Adrenal gland (tissue), 12 donors: ENCODE results near the gene MVB12B. TPM values are rescaled to one million over a fixed set of nuclear protein-coding genes. Genes with fewer than 3 reads are reported as not detected.
A peak's percentile ranks its signal among the peaks of the same experiment; 100 is the strongest.

Experiments
- DNase-seq, 7 donors: peaks; one replicate each; pipeline ENCODE4 v3.0.0-alpha.2; 2019 to 2020
- H3K27ac ChIP-seq, 5 donors: fragments of 200-600 bp; sonication (generic) in 4 of 5; 1 replicate in 3 of 5; 2 replicates in 2 of 5; pipeline versions ENCODE4 v1.5.1 to v1.8.0; 2016 to 2020; ENCODE audit warnings: mild to moderate bottlenecking in 1 of 5
- H3K27me3 ChIP-seq: fragments of 200-600 bp; 2 replicates; pipeline ENCODE4 v1.8.0; 2021
- H3K36me3 ChIP-seq, 2 donors: fragments of 200-600 bp; replicated peaks in 1 of 2; 1 replicate in 1 of 2; 2 replicates in 1 of 2; pipeline versions ENCODE4 v1.5.1 to v1.8.0; 2018 to 2022
- H3K4me1 ChIP-seq, 2 donors: fragments of 200-600 bp; replicated peaks in 1 of 2; 1 replicate in 1 of 2; 2 replicates in 1 of 2; pipeline versions ENCODE4 v1.5.1 to v1.8.0; 2018 to 2021
- H3K4me3 ChIP-seq, 4 donors: fragments of 200-600 bp; sonication (generic) in 3 of 4; one replicate each; pipeline ENCODE4 v1.5.1; 2016 to 2018
- H3K9me3 ChIP-seq, 3 donors: fragments of 200-600 bp; sonication (generic) in 1 of 3; replicated peaks in 1 of 3; 1 replicate in 2 of 3; 2 replicates in 1 of 3; pipeline versions ENCODE4 v1.5.1 to v1.8.0; 2016 to 2021
- POLR2A ChIP-seq, 2 donors: fragments of 450-650 bp; IDR thresholded peaks; one replicate each; pipeline ENCODE4 v1.6.1; 2017; ENCODE audit warnings: antibody characterized with exemption in 2 of 2, mild to moderate bottlenecking in 2 of 2, moderate library complexity in 1 of 2
- WGBS, 4 donors: extraction: QIAGEN DNeasy Blood & Tissue Kit in 2 of 4; methylation state at CpG; one replicate each; pipeline versions ENCODE4 v1.1.5 to v1.1.7; 2013 to 2017; 5-methylcytosine and 5-hydroxymethylcytosine counted together
- intact Hi-C, 2 donors: fragments of 100-400 bp; cut with DNase I; formaldehyde crosslinking; loops; one replicate each; pipeline versions ENCODE4 v1.14.1 to v1.15.0; 2022 to 2023
- polyA plus RNA-seq, 3 donors: library from polyadenylated mRNA; stranded (reverse); fragments of 200-250 nt in 2 of 3; fragments of 350-450 nt in 1 of 3; fragmentation: Illumina TruSeq in 1 of 3; extraction: RNeasy Lipid Tissue Mini Kit (QIAGEN cat#74804) in 1 of 3; gene quantifications; one replicate each; pipeline ENCODE4 v1.2.3, GENCODE V29; 2013 to 2014
- total RNA-seq, 9 donors: library from RNA; depleted of rRNA in 4 of 9; stranded (reverse); fragments of >200 nt in 4 of 9; fragments of 120-200 nt in 1 of 9; fragmentation: NEBNext Ultra II Directional in 1 of 9; extraction: Animal tissue kit (Norgen Biotek cat#: 25700) in 1 of 9; gene quantifications; one replicate each; pipeline versions ENCODE4 v1.1.0 to v1.2.4, GENCODE V29; 2013 to 2023
- TF ChIP-seq, protein P1 (sequence below), 6 experiments: fragments of 450-650 bp in 4 of 6; fragments of 200-600 bp in 2 of 6; sonication (generic) in 1 of 6; IDR thresholded peaks; 1 replicate in 5 of 6; 2 replicates in 1 of 6; pipeline versions ENCODE4 v1.5.1 to v1.8.0; 2016 to 2021; ENCODE audit warnings: antibody characterized with exemption in 6 of 6, mild to moderate bottlenecking in 2 of 6, moderate library complexity in 1 of 6
- donor health status: healthy with polysubstance abuse.
- donor health status: Bipolar disorder and iron deficiency.
- donor health status: DM: yes; HTN: yes; CAD: no.
- donor health status: DM: no; HTN: no; CAD: no.
- donor health status: DM: no; HTN: no; CAD: no.
- donor health status: DM: yes; HTN: yes; CAD: no.

Gene MVB12B
- total and polyA plus RNA-seq, 12 donors: 3.7 to 20.5 (median 12.8) TPM

- Histone ChIP-seq H3K27me3 (no peaks in the 10 kb centered on the region), H3K4me1 (peaks cover 0 to 15% of the 10 kb centered on the region in 2 donors), H3K4me3 (no peak overlapping the region), H3K27ac (no peak overlapping the region), H3K9me3 (no peaks in the 10 kb centered on the region), H3K36me3 (no peaks in the 10 kb centered on the region)
- no peak for DNase-seq
- TF ChIP-seq POLR2A (IDR thresholded peaks at IDR 0.05): no peak
- TF ChIP-seq, protein P1, sequence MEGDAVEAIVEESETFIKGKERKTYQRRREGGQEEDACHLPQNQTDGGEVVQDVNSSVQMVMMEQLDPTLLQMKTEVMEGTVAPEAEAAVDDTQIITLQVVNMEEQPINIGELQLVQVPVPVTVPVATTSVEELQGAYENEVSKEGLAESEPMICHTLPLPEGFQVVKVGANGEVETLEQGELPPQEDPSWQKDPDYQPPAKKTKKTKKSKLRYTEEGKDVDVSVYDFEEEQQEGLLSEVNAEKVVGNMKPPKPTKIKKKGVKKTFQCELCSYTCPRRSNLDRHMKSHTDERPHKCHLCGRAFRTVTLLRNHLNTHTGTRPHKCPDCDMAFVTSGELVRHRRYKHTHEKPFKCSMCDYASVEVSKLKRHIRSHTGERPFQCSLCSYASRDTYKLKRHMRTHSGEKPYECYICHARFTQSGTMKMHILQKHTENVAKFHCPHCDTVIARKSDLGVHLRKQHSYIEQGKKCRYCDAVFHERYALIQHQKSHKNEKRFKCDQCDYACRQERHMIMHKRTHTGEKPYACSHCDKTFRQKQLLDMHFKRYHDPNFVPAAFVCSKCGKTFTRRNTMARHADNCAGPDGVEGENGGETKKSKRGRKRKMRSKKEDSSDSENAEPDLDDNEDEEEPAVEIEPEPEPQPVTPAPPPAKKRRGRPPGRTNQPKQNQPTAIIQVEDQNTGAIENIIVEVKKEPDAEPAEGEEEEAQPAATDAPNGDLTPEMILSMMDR (IDR thresholded peaks at IDR 0.05): no peak
- 74 to 82% (median 78%) methylated on average over 19 to 24 of the region's 24 CpGs for WGBS, 4 donors
- intact Hi-C loops: no loop called here
Observed at GRCh38 chr9:126532951-126533925, 206.6 kb downstream of the MVB12B start.

- 62 to 76% (median 68%) methylated on average over 11 to 15 of the region's 15 CpGs for WGBS, 4 donors
- intact Hi-C loops: no loop called here
- TF ChIP-seq, protein P1 (IDR thresholded peaks at IDR 0.05): no peak
- no peak for TF ChIP-seq POLR2A (IDR thresholded peaks at IDR 0.05)
- Histone ChIP-seq H3K4me1 (peaks cover 0 to 15% of the 10 kb centered on the region in 2 donors), H3K27me3 (no peaks in the 10 kb centered on the region), H3K36me3 (no peaks in the 10 kb centered on the region), H3K4me3 (no peak overlapping the region), H3K9me3 (no peaks in the 10 kb centered on the region), H3K27ac (no peak overlapping the region)
- no peak for DNase-seq
Observed at GRCh38 chr9:126533926-126534310, 207.3 kb downstream of the MVB12B start.

- 66 to 72% (median 67%) methylated on average over 22 to 23 of the region's 23 CpGs for WGBS, 4 donors
- Histone ChIP-seq H3K27me3 (no peaks in the 10 kb centered on the region), H3K4me3 (no peak overlapping the region), H3K36me3 (no peaks in the 10 kb centered on the region), H3K4me1 (peaks cover 0 to 15% of the 10 kb centered on the region in 2 donors), H3K27ac (no peak overlapping the region), H3K9me3 (no peaks in the 10 kb centered on the region)
- TF ChIP-seq POLR2A (IDR thresholded peaks at IDR 0.05): no peak
- TF ChIP-seq, protein P1 (IDR thresholded peaks at IDR 0.05): no peak
- DNase-seq: peak in 1 of 7 donors; percentile 90
- intact Hi-C loops: no loop called here
Observed at GRCh38 chr9:126534431-126535186, 208.0 kb downstream of the MVB12B start.

DNA sequence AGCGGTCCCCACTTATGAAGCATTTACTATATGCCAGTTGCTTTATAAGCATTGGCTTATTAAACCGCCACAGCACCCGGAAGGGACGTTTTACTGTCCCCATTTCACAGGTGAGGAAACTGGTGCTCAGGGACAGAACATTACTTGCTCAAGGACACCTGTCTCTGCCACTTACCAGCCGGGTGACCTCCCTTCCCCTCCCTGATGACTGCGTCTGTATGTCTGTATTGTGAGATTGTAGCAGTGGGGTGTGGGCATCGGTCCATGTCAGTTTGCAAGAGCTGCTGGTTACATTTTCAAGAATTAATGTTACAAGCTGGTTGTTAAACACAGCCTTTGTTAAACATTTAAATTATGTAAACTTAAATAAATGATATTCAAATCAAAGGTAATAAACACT, 209.5 kb downstream of the MVB12B start:
- no peak overlapping the region for H3K27ac ChIP-seq
- H3K9me3 ChIP-seq: no peaks in the 10 kb centered on the region
- H3K4me1 ChIP-seq: peaks cover 0 to 15% of the 10 kb centered on the region in 2 donors
- 70 to 78% (median 74%) methylated on average over 7 of the region's 7 CpGs for WGBS, 4 donors
- no peak for TF ChIP-seq POLR2A (IDR thresholded peaks at IDR 0.05)
- TF ChIP-seq, protein P1 (IDR thresholded peaks at IDR 0.05): no peak
- intact Hi-C loops: no loop called here
- no peak overlapping the region for H3K4me3 ChIP-seq
- DNase-seq: no peak
- no peaks in the 10 kb centered on the region for H3K27me3 ChIP-seq
- H3K36me3 ChIP-seq: no peaks in the 10 kb centered on the region
